Gastrocnemius medialis (tissue), 4 donors: ENCODE data around the gene KRTAP5-3.

ENCODE experiments used
- CTCF ChIP-seq, 5 experiments: fragments of 450-650 bp in 3 of 5; fragments of 200-600 bp in 2 of 5; sonication (generic) in 2 of 5; IDR thresholded peaks in 4 of 5; conservative IDR thresholded peaks in 1 of 5; 1 replicate in 4 of 5; 2 replicates in 1 of 5; pipeline ENCODE4 v1.5.1; 2016 to 2019; ENCODE audit warnings: antibody characterized with exemption in 5 of 5, mild to moderate bottlenecking in 3 of 5, moderate library complexity in 3 of 5
- POLR2A ChIP-seq, 2 donors: fragments of 450-650 bp; IDR thresholded peaks; one replicate each; pipeline ENCODE4 v1.6.1; 2017; ENCODE audit warnings: antibody characterized with exemption in 2 of 2, mild to moderate bottlenecking in 2 of 2, moderate library complexity in 2 of 2

DNA sequence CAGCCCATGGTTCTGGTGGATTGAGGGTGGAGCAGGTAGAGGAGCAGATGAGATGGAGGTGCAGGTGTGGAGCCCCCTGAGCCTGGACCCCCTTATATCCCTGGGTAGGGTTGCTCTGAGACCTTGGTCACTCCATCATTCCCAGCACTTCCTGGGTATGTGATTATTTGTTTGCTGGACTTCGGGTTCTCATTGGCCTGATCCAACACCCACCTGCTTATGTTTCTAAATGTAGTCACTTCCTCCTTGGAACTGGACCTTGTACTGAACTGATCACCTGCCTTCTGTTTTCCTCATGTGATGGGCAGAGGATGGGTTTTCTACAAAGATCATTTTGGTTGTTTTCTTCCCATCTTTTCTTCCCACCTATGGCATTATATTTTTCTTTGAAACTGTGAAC, 13.8 kb upstream of the KRTAP5-3 start, which contains the start of gene KRTAP5-4:
- no peak for TF ChIP-seq CTCF (IDR thresholded peaks at IDR 0.05 in 4 of 5, conservative IDR thresholded peaks at IDR 0.05 in 1 of 5)
- no peak for TF ChIP-seq POLR2A (IDR thresholded peaks at IDR 0.05)
